Kidney (tissue), 14 donors: ENCODE results near the gene TNFRSF14. TPM values are rescaled to one million over a fixed set of nuclear protein-coding genes. Genes with fewer than 3 reads are reported as not detected.

Experiments
- DNase-seq, 5 donors: peaks; one replicate each; pipeline ENCODE4 v3.0.0-alpha.2; 2013 to 2020
- FAIRE-seq: peaks from 2 replicates; lab custom pipeline; 2012; peaks lifted over from hg19 to GRCh38; lab: Jason Lieb, UNC
- H3K27ac ChIP-seq, 2 donors: one replicate each; pipeline ENCODE4 v1.7.0; 2013; ENCODE audit warnings: low read depth in 2 of 2, low read length in 2 of 2, inconsistent platforms in 1 of 2
- H3K27me3 ChIP-seq: one replicate; pipeline ENCODE4 v1.7.1; 2013; ENCODE audit warnings: low read length, inconsistent platforms; ENCODE audit not compliant: control insufficient read depth, insufficient read depth
- H3K36me3 ChIP-seq, 3 donors: one replicate each; pipeline versions ENCODE4 v1.7.0 to v1.7.1; 2013; ENCODE audit warnings: low read length in 3 of 3, control low read depth in 1 of 3, inconsistent platforms in 1 of 3; ENCODE audit not compliant: insufficient read depth in 3 of 3, control insufficient read depth in 2 of 3
- H3K4me1 ChIP-seq, 3 donors: one replicate each; pipeline versions ENCODE4 v1.7.0 to v1.7.1; 2013; ENCODE audit warnings: low read length in 3 of 3, inconsistent platforms in 1 of 3, low read depth in 1 of 3; ENCODE audit not compliant: control insufficient read depth in 2 of 3, insufficient read depth in 2 of 3
- H3K4me3 ChIP-seq, 3 donors: one replicate each; pipeline versions ENCODE4 v1.7.0 to v1.8.1; 2013; ENCODE audit warnings: low read length in 3 of 3, control low read depth in 1 of 3, inconsistent platforms in 1 of 3
- H3K9ac ChIP-seq, 3 donors: one replicate each; pipeline versions ENCODE4 v1.7.0 to v1.7.1; 2013; ENCODE audit warnings: low read length in 3 of 3, control low read depth in 1 of 3, inconsistent platforms in 1 of 3
- H3K9me3 ChIP-seq, 3 donors: one replicate each; pipeline versions ENCODE4 v1.7.0 to v1.7.1; 2013; ENCODE audit warnings: low read length in 3 of 3, control low read depth in 1 of 3, inconsistent platforms in 1 of 3; ENCODE audit not compliant: control insufficient read depth in 2 of 3, insufficient read depth in 1 of 3
- CTCF ChIP-seq: IDR thresholded peaks from 3 replicates; pipeline ENCODE4 v1.5.1; 2012; ENCODE audit warnings: mild to moderate bottlenecking, moderate library complexity, borderline replicate concordance; ENCODE audit not compliant: insufficient read depth; ENCODE audit errors: extremely low read depth
- intact Hi-C: fragments of 100-400 bp; cut with DNase I; formaldehyde crosslinking; loops from one replicate; pipeline ENCODE4 v1.11.1; 2022
- polyA plus RNA-seq: library from polyadenylated mRNA; stranded (reverse); fragments of 350-450 nt; fragmentation: Illumina TruSeq; extraction: RNeasy Lipid Tissue Mini Kit (QIAGEN cat#74804); gene quantifications from one replicate; pipeline ENCODE4 v1.2.3, GENCODE V29; 2014; ENCODE audit warnings: low read depth, low replicate concordance; ENCODE audit not compliant: insufficient read depth
- total RNA-seq: library from RNA; stranded (reverse); fragmentation: NEBNext Ultra II Directional; extraction: Animal tissue kit (Norgen Biotek cat#: 25700); gene quantifications from one replicate; pipeline ENCODE4 v1.2.1, GENCODE V29; 2021
- donor health status: control.
- donor health status: control.
- donor health status: control.
- donor health status: control.
- donor health status: control.
- donor health status: DM: yes; HTN: yes; CAD: no.
- donor health status: Normal renal cell carcinoma (clear cell type).

Gene TNFRSF14
- total and polyA plus RNA-seq, 2 donors from 2014 or later: 95.0 to 99.1 TPM

DNA sequence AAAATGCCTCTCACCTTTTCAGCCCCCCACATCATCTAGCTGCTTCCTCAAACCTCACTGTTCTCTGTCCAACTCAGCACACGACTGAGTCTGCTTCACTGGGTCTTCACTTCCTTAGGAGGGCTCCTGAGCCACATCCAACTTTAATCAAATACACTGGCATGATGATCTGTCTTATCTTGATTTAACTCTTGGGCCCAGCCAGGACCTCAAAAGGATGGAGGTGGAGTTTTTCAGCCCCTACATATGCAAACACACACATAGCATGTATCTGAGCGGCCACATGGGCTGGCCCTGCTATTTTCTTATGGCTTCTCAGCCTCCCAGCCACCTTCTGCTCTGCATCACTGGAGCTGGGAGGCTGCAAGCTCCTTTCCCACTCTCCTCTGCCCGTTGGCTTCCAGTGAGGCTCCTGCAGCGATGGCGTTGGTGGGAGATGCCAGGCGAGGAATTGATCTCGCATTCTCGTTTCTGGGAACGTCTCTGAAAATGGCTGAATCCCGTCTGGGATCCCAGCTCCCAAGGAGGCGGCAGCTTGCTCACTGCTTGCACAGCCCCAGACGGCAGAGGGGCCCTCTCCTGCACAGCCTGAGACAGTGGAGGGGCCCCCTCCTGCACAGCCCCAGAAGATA lies 28.6 kb downstream of the TNFRSF14 start:
- intact Hi-C loops: no loop called here
- H3K27ac ChIP-seq: peak overlapping the region; percentile 95 to 97
- no peak for FAIRE-seq
- peak overlapping the region in 1 of 3 donors; percentile 91 for H3K9ac ChIP-seq
- no peaks in the 10 kb centered on the region for H3K27me3 ChIP-seq
- H3K4me3 ChIP-seq: peak overlapping the region in 1 of 3 donors; percentile 98
- H3K9me3 ChIP-seq: no peaks in the 10 kb centered on the region
- no peak for TF ChIP-seq CTCF
- DNase-seq: peak in 1 of 5 donors; percentile 37
- H3K4me1 ChIP-seq: peaks cover 3 to 18% (median 12%) of the 10 kb centered on the region in 3 donors
- no peaks in the 10 kb centered on the region for H3K36me3 ChIP-seq

GRCh38 chr1:2585318-2586092 lies 29.3 kb downstream of the TNFRSF14 start:
- H3K27me3 ChIP-seq: no peaks in the 10 kb centered on the region
- H3K36me3 ChIP-seq: no peaks in the 10 kb centered on the region
- FAIRE-seq (no peak), DNase-seq (peak; percentile 54 to 93 (median 80))
- TF ChIP-seq CTCF: no peak
- H3K4me3 ChIP-seq: peak overlapping the region; percentile 74 to 98 (median 86)
- peaks cover 3 to 18% (median 12%) of the 10 kb centered on the region in 3 donors for H3K4me1 ChIP-seq
- intact Hi-C loops: no loop called here
- H3K27ac ChIP-seq: peak overlapping the region; percentile 95 to 97
- peak overlapping the region; percentile 56 to 93 (median 91) for H3K9ac ChIP-seq
- no peaks in the 10 kb centered on the region for H3K9me3 ChIP-seq

DNA sequence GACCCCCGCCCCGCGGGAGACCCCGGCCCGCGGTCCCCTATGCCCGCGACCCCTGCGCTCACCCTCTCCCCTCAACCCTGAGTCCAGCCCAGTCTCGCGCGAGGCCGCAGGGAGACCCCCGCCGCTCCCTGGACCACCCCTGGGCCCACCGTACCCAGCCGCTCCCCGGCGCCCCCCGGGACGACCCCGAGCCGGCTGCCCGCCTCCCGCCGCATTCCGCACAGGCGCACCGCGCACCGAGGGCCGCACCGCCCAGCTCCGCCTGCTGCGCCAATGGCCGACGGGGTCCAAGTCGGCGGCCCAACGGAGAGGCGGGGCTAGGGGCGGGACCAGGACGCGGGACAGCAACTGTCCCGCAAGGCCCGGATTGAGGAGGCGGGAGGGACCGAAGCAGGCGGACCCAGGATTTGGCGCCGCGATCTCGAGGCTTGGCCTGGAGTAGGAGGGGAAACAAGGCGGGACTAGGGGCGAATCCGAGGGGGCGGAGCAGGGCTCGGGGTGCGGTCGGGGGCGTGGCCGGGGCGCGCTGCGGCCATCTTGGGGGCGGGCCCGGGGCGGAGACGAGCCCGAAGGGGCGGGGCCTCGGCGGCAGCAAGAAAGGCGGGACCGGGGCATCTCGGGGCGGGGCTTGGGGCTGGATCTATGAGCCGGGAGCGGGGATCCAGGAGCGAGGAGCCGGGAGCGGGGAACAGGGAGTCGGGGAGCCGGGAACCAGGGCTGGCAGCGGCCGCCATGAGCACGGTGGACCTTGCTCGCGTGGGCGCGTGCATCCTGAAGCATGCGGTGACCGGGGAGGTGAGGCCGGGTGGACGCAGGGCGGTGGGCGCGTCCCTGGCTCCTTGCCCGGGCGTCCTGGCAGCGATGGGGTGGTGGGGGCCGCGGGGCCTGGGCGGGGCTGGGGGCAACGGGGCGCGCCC lies 30.2 kb downstream of the TNFRSF14 start, which contains the start of gene PRXL2B:
Gene PRXL2B, plus strand, starts transcription at position 624 of the 917 bp plus-strand sequence. Its CDS starts 109 bp downstream, at position 733.
- Histone ChIP-seq H3K4me3 (peak within 1 kb of the TSS; percentile 74 to 98 (median 86)), H3K9me3 (no peaks in the 10 kb centered on the region), H3K27me3 (no peaks in the 10 kb centered on the region), H3K27ac (peak within 1 kb of the TSS; percentile 95 to 97), H3K36me3 (no peaks in the 10 kb centered on the region), H3K4me1 (peaks cover 3 to 18% (median 12%) of the 10 kb centered on the region in 3 donors), H3K9ac (peak within 1 kb of the TSS; percentile 56 to 93 (median 91))
- intact Hi-C loops: no loop called here
- TF ChIP-seq CTCF: no peak
- DNase-seq (peak; percentile 99 to 100 (median 99)), FAIRE-seq (no peak)
